Upper lobe of right lung (tissue), 1 donor: Measurements from ENCODE around the gene YPEL1. TPM values are rescaled to one million over a fixed set of nuclear protein-coding genes. Genes with fewer than 3 reads are reported as not detected.

ENCODE experiments used
- ATAC-seq: fragments of 200-7000 bp; cut with Tn5 transposase; one replicate; pipeline ENCODE4 v1.9.1; 2020; ENCODE audit warnings: mild to moderate bottlenecking, moderate library complexity
- DNase-seq: peaks from one replicate; pipeline ENCODE4 v3.0.0-alpha.2; 2020
- H3K27ac ChIP-seq: fragments of 200-600 bp; one replicate; pipeline ENCODE4 v1.8.0; 2022
- H3K27me3 ChIP-seq: fragments of 200-600 bp; one replicate; pipeline ENCODE4 v1.8.0; 2022; ENCODE audit warnings: mild to moderate bottlenecking
- H3K36me3 ChIP-seq: fragments of 200-600 bp; one replicate; pipeline ENCODE4 v1.8.0; 2022
- H3K4me1 ChIP-seq: fragments of 200-600 bp; one replicate; pipeline ENCODE4 v1.8.0; 2022
- H3K4me3 ChIP-seq: fragments of 200-600 bp; one replicate; pipeline ENCODE4 v1.8.0; 2022; ENCODE audit warnings: mild to moderate bottlenecking
- H3K9me3 ChIP-seq: fragments of 200-600 bp; one replicate; pipeline ENCODE4 v1.8.0; 2022
- CTCF ChIP-seq: fragments of 200-600 bp; IDR thresholded peaks from one replicate; pipeline ENCODE4 v1.8.0; 2022; ENCODE audit warnings: antibody characterized with exemption
- intact Hi-C: fragments of 100-400 bp; cut with DNase I; formaldehyde crosslinking; loops from one replicate; pipeline ENCODE4 v1.11.0; 2022
- microRNA-seq: library from miRNA; unstranded; fragments of <30 nt; microRNA quantifications from one replicate; pipeline ENCODE4 v1.2.0, GENCODE V29; 2020; ENCODE audit warnings: borderline microRNAs expressed
- total RNA-seq: library from RNA; stranded (reverse); fragmentation: NEBNext Ultra II Directional; extraction: Animal tissue kit (Norgen Biotek cat#: 25700); gene quantifications from one replicate; pipeline ENCODE4 v1.2.1, GENCODE V29; 2021
- donor health status: DM: no; HTN: yes; CAD: no; lungs with severe emphysema.

The YPEL1 gene
- total RNA-seq, 1 donor from 2014 or later: 6.7 TPM

GRCh38 chr22:21650823-21651520 lies 84.6 kb downstream of the YPEL1 start:
- ATAC-seq (no peak), DNase-seq (no peak)
- TF ChIP-seq CTCF: no peak
- Histone ChIP-seq H3K27me3 (no peaks in the 10 kb centered on the region), H3K27ac (no peak overlapping the region), H3K4me3 (peak overlapping the region; percentile 66), H3K36me3 (peaks cover 12% of the 10 kb centered on the region), H3K9me3 (no peaks in the 10 kb centered on the region), H3K4me1 (peaks cover 21% of the 10 kb centered on the region)
- intact Hi-C loops: no loop called here

- Histone ChIP-seq H3K27ac (no peak overlapping the region), H3K36me3 (peaks cover 16% of the 10 kb centered on the region), H3K4me3 (no peak overlapping the region), H3K27me3 (no peaks in the 10 kb centered on the region), H3K9me3 (no peaks in the 10 kb centered on the region), H3K4me1 (peaks cover 21% of the 10 kb centered on the region)
- no peak for ATAC-seq
- intact Hi-C loops: no loop called here
- TF ChIP-seq CTCF: no peak
- DNase-seq: no peak
These were observed 85.3 kb downstream of the YPEL1 start for GRCh38 chr22:21650280-21650679.

Small RNA genes within 50 kb of the gene (microRNA-seq; reads per million reads assigned to microRNA genes)
- gene MIR130B (131 reads per million, percentile 68 among the genes with 10 or more reads in this experiment), gene MIR301B (2.5 reads per million, percentile 15 among the genes with 10 or more reads in this experiment)

Other genes with a start within 250 kb of the YPEL1 start
- 0.41 TPM for gene RIMBP3C, start 184.3 kb downstream of the YPEL1 start, total RNA-seq
- gene UBE2L3, start 168.1 kb downstream of the YPEL1 start, total RNA-seq: 45.7 TPM
- 13.9 TPM for gene YDJC, start 105.8 kb downstream of the YPEL1 start, total RNA-seq
- gene CCDC116, start 103.0 kb downstream of the YPEL1 start, total RNA-seq: 0.69 TPM
- 41.3 TPM for gene SDF2L1, start 93.5 kb downstream of the YPEL1 start, total RNA-seq
- 40.3 TPM for gene PPIL2, start 69.8 kb downstream of the YPEL1 start, total RNA-seq
- 134 TPM for gene MAPK1, start 131.9 kb upstream of the YPEL1 start, total RNA-seq
- 51.2 TPM for gene PPM1F, start 217.1 kb upstream of the YPEL1 start, total RNA-seq
- 24.8 TPM for gene TOP3B, start 247.0 kb upstream of the YPEL1 start, total RNA-seq